Ureter (tissue), 1 donor: ENCODE data around the gene SDK1. TPM values are rescaled to one million over a fixed set of nuclear protein-coding genes. Genes with fewer than 3 reads are reported as not detected.

Source experiments
- DNase-seq: peaks from one replicate; pipeline ENCODE4 v3.0.0-alpha.2; 2020; ENCODE audit warnings: low spot score
- total RNA-seq: library from RNA; stranded (reverse); gene quantifications from one replicate; pipeline ENCODE4 v1.2.4, GENCODE V29; 2023
- donor health status: DM: yes; HTN: yes; CAD: no.

Gene SDK1, protein sequence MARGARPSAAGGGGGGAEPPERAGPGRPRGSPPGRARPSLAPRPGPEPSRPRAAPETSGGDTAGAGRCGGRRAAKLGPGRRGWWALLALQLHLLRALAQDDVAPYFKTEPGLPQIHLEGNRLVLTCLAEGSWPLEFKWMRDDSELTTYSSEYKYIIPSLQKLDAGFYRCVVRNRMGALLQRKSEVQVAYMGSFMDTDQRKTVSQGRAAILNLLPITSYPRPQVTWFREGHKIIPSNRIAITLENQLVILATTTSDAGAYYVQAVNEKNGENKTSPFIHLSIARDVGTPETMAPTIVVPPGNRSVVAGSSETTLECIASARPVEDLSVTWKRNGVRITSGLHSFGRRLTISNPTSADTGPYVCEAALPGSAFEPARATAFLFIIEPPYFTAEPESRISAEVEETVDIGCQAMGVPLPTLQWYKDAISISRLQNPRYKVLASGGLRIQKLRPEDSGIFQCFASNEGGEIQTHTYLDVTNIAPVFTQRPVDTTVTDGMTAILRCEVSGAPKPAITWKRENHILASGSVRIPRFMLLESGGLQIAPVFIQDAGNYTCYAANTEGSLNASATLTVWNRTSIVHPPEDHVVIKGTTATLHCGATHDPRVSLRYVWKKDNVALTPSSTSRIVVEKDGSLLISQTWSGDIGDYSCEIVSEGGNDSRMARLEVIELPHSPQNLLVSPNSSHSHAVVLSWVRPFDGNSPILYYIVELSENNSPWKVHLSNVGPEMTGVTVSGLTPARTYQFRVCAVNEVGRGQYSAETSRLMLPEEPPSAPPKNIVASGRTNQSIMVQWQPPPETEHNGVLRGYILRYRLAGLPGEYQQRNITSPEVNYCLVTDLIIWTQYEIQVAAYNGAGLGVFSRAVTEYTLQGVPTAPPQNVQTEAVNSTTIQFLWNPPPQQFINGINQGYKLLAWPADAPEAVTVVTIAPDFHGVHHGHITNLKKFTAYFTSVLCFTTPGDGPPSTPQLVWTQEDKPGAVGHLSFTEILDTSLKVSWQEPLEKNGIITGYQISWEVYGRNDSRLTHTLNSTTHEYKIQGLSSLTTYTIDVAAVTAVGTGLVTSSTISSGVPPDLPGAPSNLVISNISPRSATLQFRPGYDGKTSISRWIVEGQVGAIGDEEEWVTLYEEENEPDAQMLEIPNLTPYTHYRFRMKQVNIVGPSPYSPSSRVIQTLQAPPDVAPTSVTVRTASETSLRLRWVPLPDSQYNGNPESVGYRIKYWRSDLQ (N-terminal part only)
- 27.3 TPM for total RNA-seq

DNA sequence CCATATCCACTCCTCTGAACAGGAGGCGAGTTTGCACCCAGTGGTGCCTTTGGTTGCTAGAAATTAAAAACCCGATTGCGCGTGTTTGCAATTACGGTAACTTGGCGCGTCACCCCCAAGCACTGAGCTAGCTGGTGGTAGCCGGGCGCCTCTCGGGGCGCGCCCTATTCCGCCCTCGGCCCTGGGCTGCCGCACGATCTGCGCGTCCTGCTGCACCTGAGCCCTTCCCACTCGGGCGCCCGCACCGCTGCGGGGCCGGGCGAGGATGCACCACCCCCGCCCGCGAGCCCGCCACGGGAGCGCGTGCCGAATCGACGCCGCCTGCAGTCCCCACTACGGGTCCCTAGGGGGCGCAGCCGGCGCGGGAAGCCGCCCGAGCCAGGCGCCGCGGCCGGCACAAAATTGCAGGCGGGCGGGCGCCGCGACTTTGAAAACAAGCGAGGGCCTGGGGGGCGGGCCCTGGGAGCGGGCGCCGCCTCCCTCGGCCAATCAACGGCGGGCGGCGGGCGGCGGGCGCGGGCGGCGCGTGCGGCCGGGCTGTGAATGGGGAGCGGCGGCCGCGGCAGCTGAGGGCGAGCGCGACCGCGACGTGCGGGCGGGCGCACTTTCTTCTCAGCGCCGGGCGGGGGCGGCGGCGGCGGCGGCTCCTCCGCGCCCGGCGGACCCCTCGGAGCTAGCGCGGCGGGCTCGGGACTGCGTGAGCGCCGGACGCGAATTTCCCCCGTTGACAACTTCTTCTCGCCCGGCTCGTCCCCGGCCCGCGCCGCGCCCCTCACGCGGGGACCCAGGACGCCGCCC, at the start of gene SDK1:
SDK1 (plus strand) TSS at position 602 of the 798 bp plus-strand sequence. CDS start 335 bp downstream, outside the sequence.
- peak; percentile 91 for DNase-seq

DNA sequence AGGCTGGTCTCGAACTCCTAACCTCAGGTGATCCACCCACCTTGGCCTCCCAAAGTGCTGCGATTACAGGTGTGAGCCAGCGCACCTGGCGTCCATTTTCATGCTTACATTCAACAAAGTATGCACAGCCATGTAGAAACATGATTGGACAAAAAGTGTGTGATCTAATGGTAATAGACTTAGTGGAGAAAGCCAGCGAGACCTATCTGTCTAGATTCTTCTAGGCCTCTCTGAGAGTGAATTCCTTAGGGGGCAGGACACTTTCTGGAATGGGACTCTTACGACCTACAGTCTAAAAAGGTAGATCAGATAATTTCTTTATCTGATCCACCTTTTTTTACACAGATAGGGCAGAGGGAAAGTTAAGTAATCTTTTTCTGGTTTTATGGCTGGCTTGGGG, 46.3 kb upstream of the SDK1 start:
- DNase-seq, result no peak

DNA sequence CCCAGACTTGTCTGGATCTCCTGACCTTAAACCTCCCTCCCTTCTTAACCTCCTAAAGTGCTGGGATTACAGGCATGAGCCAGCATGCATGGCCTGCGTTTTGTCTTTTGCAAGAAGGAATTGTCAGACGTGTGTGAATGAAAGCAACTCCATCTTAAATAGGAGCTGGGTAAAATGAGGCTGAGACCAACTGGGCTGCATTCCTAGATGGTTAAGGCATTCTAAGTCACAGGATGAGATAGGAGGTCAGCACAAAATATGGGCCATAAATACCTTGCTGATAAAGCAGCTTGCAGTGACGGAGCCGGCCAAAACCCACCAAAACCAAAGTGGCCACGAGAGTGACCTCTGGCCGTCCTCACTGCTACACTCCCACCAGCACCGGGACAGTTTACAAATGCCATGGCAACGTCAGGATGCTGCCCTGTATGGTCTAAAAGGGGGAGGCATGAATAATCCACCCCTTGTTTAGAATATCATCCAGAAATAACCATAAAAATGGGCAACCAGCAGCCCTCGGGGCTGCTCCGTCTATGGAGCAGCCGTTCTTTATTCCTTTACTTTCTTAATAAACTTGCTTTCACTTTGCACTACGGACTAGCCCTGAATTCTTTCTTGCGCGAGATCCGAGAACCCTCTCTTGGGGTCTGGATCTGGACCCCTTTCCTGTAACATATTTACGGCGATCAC, 41.2 kb upstream of the SDK1 start:
- DNase-seq, result no peak

DNA sequence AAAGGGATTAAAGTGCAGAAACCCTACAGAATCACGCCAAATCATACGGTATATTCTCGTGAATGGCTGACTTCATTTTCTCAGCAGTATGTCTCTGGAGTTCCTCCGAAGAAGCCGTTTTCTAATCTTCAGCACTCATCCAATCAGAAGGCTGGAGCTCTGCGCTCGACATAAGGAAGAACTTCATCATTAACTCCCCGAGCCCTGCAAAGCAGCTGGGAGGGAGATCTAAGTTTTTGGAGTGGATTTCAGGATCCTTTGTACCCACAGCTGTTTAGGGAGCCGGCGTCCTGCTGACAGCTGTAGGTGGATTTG, 40.7 kb upstream of the SDK1 start:
- DNase-seq, result no peak

DNA sequence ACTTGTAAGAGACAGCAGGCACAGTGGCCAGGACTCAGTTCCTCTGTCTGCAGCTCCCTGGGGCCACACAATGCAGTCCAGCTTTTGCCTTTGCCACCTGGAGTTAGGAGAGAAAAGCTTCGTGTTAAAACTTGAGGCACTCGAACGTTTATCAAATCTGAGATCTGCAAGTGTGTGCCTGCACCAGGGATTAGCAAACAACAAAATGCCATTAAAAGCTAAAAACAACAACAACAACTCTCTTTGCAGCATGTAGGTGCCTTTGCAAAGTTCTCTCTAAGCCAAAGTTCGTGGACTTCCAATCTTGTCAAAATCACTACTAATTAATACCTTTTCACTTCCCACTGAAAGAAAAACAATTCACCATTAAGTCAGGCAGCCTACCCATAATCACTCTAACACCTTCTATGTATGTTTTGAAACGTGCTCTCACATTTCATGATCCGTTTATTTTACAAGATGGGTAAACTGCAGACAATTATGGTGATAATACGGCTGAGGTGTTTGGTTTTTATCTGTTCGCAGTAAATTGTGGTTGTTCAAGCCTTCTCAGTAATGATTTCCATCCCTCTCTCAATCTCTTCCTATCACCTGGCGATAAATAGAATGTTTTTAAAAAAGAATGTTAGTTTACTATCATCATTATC, 36.2 kb upstream of the SDK1 start:
- DNase-seq, result no peak

DNA sequence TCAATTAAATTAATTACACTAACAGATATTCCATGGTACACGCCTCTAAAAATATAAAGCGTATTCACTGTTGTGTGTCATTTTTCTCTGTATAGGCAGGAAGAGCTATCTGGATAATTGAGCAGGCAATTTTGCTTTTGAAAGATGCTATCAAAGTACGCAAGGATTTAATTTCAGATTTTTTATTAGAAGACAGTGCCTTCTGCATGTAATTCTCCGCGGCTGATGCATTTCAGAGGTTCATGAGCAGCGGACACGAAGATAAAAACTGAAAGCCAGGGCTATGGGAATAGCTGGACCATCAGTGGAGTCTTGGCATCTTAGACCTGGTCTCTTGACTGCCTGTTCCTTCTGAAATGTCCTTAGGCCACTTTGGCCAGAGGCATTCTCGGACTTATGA, 35.7 kb upstream of the SDK1 start:
- DNase-seq, result no peak

DNA sequence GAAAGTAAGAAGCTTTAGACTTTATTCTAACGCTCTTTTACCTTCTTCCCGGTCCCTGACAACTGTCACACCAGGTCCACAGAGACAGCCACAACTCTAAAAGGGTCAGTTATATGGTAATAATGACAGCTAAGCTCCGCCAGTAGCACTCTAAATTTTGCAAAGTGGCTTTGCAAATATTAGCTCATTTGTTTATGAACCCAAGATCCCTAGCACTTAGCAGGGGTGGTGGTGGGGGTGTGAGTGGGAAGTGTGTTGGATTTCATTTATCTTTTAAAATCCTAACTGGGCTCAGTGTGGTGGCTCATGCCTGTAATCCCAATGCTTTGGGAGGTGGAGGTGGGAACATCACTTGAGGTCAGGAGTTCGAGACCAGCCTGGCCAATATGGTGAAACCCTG, 34.8 kb upstream of the SDK1 start:
- no peak for DNase-seq

DNA sequence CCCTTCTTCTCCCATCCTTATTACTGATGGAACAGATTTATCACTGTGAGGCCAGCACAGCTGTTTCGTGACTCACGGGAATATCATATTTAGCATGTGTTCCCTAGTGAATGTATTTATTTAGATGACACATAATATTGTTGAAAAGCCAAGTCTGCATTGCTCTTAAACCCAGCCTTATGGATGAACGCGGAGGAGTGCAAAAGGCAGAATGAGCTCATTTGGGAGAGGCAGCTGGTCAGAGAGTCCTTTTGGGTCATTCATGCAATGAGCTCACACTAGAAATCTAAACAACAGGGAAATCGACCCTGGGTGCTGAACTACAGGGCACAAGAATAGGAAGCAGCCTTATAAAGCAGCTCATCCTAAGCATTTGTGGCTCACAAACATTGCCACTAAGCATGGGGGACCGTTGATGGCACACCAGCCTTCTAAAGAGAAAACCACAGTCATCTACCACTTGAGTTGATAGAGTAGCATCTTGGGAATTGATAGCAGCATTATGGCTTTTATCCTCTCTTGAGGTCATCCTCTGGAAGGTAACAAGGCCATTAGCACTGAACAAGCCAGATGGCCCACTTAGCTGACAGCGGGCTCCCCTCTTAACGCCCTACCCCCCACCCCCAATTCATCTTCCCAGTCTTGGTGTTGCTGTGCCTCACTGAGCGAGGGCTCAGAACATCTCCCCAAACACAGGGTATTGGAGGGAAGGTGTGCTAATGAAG, 32.9 kb upstream of the SDK1 start:
- no peak for DNase-seq

DNA sequence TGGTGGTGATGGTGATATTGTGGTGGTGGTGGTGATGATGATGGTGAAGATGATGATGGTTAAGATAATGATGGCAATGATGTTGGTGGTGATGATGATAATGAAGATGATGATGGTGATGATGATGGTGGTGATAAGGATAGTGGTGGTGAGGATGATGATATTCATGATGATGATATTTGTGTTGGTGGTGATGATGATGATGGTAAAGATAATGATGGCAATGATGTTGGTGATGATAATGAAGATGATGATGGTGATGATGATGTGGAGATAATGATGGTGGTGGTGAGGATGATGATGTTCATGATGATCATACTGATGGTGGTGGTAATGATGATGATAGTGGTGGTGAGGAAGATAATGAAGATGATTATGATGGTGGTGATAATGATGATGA, 30.7 kb upstream of the SDK1 start:
- no peak for DNase-seq

DNA sequence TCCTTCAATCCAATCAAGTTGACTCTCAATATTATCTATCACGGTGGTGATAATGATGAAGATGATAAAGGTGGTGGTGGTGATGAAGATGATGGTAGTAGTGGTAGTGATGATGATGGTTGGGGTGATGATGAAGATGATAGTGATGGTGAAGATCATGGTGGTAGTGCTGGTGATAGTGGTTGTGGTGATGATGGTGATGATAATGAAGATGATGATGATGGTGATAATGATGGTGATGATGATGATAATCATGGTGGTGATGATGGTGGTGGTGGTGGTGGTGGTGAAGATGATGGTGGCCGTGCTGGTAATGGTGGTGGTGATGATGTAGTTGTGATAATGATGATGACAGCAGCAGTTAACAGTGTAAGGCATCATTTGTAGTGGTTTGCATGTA, 29.8 kb upstream of the SDK1 start:
- DNase-seq, result no peak

DNA sequence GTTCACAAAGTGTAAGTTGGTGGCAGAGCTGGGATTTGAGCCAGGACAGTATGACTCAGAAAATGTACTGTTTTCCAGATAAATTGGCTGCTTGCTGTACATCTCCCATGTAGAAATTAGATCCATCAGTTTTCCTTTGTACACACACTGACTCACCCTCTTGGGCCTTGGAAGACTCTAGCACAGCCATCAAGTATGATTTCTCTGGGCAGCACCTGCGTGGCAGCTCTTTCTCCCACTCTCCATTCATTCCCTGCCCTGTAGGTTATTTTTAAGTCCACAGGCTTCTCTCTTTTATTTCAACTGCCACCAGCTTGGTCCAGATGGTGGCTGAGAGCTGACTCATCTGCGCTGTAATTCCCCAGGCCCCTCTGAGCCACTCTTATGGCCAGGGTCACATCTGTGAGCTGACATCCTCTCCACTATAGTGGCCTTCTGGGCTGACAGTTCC, 28.3 kb upstream of the SDK1 start:
- DNase-seq, result no peak

DNA sequence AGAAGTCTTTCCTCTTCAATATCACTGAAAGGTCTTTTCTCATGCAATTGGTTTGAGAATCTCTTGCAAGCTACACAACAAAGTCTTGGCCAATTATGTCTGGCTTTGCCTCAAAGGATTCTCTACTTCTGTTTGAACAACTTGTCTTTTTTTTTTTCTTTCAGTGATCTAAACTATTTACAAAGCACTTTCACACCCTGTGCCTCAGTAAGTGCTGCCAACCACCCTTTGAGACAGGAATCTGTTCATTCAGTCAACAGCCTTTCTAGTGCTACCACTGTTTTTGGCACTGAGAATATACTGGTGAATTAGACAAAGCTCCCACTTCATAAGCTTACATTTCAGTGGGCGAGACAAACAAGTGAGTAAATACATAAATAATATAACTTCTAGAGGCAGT, 26.9 kb upstream of the SDK1 start:
- DNase-seq, result no peak

DNA sequence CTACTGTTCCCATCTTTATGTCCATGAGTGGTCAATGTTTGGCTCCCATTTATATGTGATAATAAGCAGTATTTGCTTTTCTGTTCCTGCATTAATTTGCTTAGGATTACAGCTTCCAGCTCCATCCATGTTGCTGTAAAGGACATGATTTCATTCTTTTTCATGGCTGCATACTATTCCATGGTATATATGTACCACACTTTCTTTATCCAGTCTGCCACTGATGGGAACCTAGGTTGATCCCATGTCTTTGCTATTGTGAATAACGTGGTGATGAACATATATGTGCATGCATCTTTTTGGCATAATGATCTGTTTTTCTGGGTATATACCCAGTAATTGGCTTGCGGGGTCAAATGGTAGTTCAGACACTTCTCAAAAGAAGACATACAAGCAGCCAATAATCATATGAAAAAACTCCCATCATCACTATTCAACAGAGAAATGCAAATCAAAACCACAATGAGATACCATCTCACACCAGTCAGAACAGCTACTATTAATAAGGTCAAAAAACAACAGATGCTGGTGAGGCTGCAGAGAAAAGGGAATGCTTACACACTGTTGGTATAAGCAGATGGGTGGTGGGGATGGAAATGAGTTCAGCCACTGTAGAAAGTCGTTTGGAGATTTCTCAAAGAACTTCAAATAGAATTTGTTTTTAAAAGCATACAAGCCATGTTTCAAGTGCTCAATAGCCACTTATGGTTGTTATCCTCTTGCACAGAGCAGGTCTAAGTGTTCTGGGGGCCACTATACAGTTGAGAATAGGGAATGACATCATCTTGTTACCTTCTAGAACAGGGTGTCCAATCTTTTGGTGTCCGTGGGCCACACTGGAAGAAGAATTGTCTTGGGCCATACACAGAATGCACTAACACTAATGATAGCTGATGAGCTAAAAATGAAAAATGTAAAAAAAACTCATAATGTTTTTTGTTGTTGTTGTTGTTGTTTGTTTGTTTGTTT, 23.2 kb upstream of the SDK1 start:
- DNase-seq, result no peak

DNA sequence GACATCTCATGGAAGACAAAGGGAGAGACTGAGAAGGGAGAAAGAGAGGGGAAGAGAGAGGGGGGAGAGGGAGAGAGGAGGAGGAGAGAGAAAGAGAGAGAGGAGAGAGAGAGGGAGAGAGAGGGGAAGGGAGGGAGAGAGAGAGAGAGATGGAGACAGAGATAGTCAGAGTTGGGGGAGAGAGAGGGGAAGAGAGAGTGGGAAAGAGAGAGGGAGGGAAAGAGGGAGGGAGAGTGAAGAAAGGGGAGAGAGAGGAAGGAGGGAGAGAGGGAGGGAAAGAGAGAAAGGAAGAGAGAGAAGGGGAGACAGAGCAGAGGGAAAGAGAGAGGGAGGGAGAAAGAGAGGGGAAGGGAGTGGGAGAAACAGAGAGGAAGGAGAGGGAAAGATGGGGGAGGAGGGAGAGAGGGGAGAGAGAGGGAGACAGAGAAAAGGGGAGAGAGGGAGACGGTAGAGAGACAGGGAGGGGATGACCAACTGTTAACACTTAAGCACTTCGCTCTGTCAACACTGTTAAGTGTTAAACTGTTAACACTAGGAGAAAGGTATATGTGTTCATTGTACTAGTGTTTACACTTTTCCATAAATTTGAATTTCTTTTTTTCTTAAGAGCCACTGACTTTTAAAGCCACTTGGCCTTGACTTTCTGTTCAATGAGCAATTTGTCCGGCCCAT, 21.8 kb upstream of the SDK1 start:
- DNase-seq, result no peak

DNA sequence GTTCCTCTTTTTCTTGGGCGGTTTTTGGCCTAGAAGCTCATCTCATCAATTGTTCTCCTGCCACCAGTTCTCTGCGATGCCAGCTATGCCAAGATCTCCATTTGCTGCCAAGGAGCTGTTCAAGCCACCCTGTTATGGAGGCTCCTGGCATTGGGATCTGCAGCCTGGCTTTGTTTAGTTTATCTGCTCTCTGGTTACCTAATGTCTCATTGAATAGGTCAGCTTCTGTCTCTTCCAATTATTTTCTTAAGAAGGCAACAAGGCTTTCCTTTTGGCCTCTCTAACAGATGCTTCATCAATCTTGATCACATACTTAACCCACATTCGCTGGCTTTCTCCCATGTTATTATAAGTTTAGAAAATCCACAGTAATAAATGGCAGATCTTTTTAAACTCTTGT, 20.6 kb upstream of the SDK1 start:
- DNase-seq, result peak; percentile 54

DNA sequence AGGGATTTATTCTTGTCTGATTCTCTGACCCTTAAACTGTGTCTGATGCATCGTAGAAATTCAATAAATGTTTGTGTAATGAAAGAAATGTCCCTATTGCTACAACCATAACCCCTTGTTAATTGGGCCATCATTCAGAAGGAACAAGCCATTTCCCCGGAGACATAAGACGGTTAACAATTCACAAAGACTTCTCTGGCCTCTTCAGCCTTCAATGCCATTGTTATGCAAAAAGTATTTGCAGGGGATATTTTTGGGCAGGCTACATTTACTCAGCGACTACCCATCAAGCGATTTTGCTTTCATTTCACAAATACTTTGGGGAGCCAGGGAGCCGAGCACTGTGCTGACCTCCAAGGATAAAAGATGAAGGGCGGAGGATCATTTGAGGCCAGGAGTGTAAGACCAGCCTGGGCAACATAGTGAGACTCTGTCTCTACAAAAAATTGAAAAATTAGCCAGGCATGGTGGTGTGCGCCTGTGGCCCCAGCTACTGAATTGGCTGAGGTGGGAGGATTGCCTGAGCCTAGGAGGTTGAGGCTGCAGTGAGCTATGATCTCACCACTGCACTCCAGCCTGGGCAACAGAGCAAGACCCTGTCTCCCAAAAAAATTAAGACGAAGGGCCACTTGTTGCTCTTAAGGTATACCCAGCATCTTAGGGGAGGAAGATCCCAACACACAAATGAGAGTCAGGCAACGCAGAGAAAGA, 20.0 kb upstream of the SDK1 start:
- DNase-seq, result no peak

DNA sequence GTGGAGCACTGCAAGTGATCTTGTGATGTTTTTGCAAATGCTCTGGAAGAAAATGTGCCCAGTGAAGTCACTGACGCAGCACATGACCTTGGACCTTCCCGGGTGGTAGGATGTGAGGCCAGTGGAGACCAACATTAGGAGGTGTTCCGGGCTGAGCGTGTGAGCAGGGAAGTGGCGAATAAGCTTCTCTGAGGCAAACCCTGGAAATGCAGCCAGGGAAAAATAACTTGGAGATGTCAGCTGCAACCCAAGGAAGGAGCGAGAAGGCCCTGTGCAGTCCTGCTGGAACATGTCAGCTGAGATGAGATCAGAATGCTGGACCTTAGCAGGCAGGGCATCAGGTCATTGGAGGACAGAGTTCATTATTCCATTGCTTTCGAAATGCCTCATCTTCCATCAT, 18.6 kb upstream of the SDK1 start:
- DNase-seq, result peak; percentile 56
